IMR-90 (cell line): Measurements from ENCODE around the gene ACAP1. TPM values are rescaled to one million over a fixed set of nuclear protein-coding genes. Genes with fewer than 3 reads are reported as not detected.

Experiments used
- ATAC-seq: fragments of 200-7000 bp; cut with Tn5 transposase; 2 replicates; pipeline ENCODE4 v1.9.1; 2020; ENCODE audit warnings: low read depth, mild to moderate bottlenecking, moderate library complexity
- BruUV-seq: library from RNA; stranded (reverse); fragments of 400-500 nt; replicated peaks from 2 replicates; lab custom pipeline; 2021; lab: Mats Ljungman, UMichigan
- CTCF ChIA-PET: fragments of 300-600 bp; formaldehyde crosslinking; extraction: SDS; loops from one replicate; lab custom pipeline; 2021; ENCODE audit warnings: antibody characterized with exemption; lab: Yijun Ruan, JAX
- POLR2A ChIA-PET: fragments of 300-600 bp; sonication (Branson Sonifier 250); formaldehyde crosslinking; loops from one replicate; lab custom pipeline; 2022; ENCODE audit warnings: antibody characterized with exemption; ENCODE audit not compliant: unreplicated experiment; lab: Charles Lee
- DNase-seq: peaks from one replicate; pipeline ENCODE4 v3.0.0; 2013
- H2AFZ ChIP-seq: replicated peaks from 2 replicates; pipeline ENCODE3; 2013; ENCODE audit warnings: low read length, mild to moderate bottlenecking; ENCODE audit not compliant: poor library complexity
- H2AK5ac ChIP-seq: 2 replicates; pipeline ENCODE4 v1.6.1; 2013; ENCODE audit warnings: low read depth, low read length, inconsistent platforms
- H2AK9ac ChIP-seq: replicated peaks from 2 replicates; pipeline ENCODE3; 2013; ENCODE audit warnings: mild to moderate bottlenecking, low read depth, low read length, moderate library complexity; ENCODE audit not compliant: poor library complexity
- H2BK120ac ChIP-seq: 2 replicates; pipeline ENCODE4 v1.6.1; 2013; ENCODE audit warnings: low read depth, low read length, inconsistent platforms
- H2BK15ac ChIP-seq: 3 replicates; pipeline ENCODE4 v1.6.1; 2013; ENCODE audit warnings: low read depth, low read length, inconsistent platforms
- H2BK20ac ChIP-seq: 2 replicates; pipeline ENCODE4 v1.6.1; 2013; ENCODE audit warnings: low read depth, mild to moderate bottlenecking, inconsistent platforms, low read length, moderate library complexity
- H2BK5ac ChIP-seq: 2 replicates; pipeline ENCODE4 v1.6.1; 2013; ENCODE audit warnings: mild to moderate bottlenecking, low read depth, low read length, inconsistent platforms; ENCODE audit not compliant: poor library complexity, severe bottlenecking
- H3K14ac ChIP-seq: replicated peaks from 2 replicates; pipeline ENCODE4 v1.6.1; 2013; ENCODE audit warnings: low read depth, low read length, inconsistent platforms
- H3K18ac ChIP-seq: 2 replicates; pipeline ENCODE4 v1.6.1; 2013; ENCODE audit warnings: low read depth, low read length, control low read depth
- H3K23ac ChIP-seq: 2 replicates; pipeline ENCODE4 v1.6.1; 2013; ENCODE audit warnings: low read depth, low read length, inconsistent platforms
- H3K27ac ChIP-seq: 2 replicates; pipeline ENCODE4 v1.5.1; 2013; ENCODE audit warnings: mild to moderate bottlenecking, control low read depth, low read length; ENCODE audit not compliant: insufficient read depth
- H3K27me3 ChIP-seq: 2 replicates; pipeline ENCODE4 v1.6.1; 2013; ENCODE audit warnings: low read length; ENCODE audit not compliant: control insufficient read depth, insufficient read depth
- H3K36me3 ChIP-seq: 2 replicates; pipeline ENCODE4 v1.6.1; 2013; ENCODE audit warnings: low read length, mixed read lengths; ENCODE audit not compliant: control insufficient read depth, insufficient read depth
- H3K4ac ChIP-seq: 2 replicates; pipeline ENCODE4 v1.6.1; 2013; ENCODE audit warnings: low read depth, low read length, inconsistent platforms
- H3K4me1 ChIP-seq: 2 replicates; pipeline ENCODE4 v1.6.1; 2013; ENCODE audit warnings: low read length, mixed read lengths; ENCODE audit not compliant: control insufficient read depth, insufficient read depth
- H3K4me2 ChIP-seq: 2 replicates; pipeline ENCODE4 v1.6.1; 2013; ENCODE audit warnings: low read depth, mild to moderate bottlenecking, control low read depth, low read length, moderate library complexity
- H3K4me3 ChIP-seq: 2 replicates; pipeline ENCODE4 v1.5.1; 2013; ENCODE audit warnings: low read depth, mild to moderate bottlenecking, control low read depth, low read length, moderate library complexity; ENCODE audit not compliant: insufficient read depth
- H3K56ac ChIP-seq: 2 replicates; pipeline ENCODE4 v1.6.1; 2013; ENCODE audit warnings: low read length, inconsistent platforms; ENCODE audit not compliant: insufficient read depth; ENCODE audit errors: extremely low read depth
- H3K79me1 ChIP-seq, 2 experiments: 2 replicates each; pipeline ENCODE4 v1.6.1; 2013; ENCODE audit warnings: low read length in 2 of 2, inconsistent platforms in 1 of 2, low read depth in 1 of 2
- H3K9ac ChIP-seq: 2 replicates; pipeline ENCODE4 v1.6.1; 2013; ENCODE audit warnings: low read depth, low read length, control low read depth
- H3K9me1 ChIP-seq: 2 replicates; pipeline ENCODE4 v1.6.1; 2013; ENCODE audit warnings: low read length, inconsistent platforms; ENCODE audit not compliant: insufficient read depth
- H3K9me3 ChIP-seq: 2 replicates; pipeline ENCODE4 v1.6.1; 2013; ENCODE audit warnings: low read length; ENCODE audit not compliant: control insufficient read depth, insufficient read depth
- H4K20me1 ChIP-seq: 2 replicates; pipeline ENCODE4 v1.6.1; 2013; ENCODE audit warnings: low read length, inconsistent platforms; ENCODE audit not compliant: insufficient read depth
- H4K5ac ChIP-seq: 2 replicates; pipeline ENCODE4 v1.6.1; 2013; ENCODE audit warnings: mild to moderate bottlenecking, low read depth, low read length, control low read depth
- H4K8ac ChIP-seq, 2 experiments: 2 replicates each; pipeline ENCODE4 v1.6.1; 2013; ENCODE audit warnings: low read depth in 2 of 2, low read length in 2 of 2, control low read depth in 1 of 2, inconsistent platforms in 1 of 2
- H4K91ac ChIP-seq: 2 replicates; pipeline ENCODE4 v1.6.1; 2013; ENCODE audit warnings: low read depth, low read length, inconsistent platforms; ENCODE audit not compliant: insufficient read depth
- MAFK ChIP-seq: IDR thresholded peaks from 2 replicates; pipeline ENCODE4 v1.6.1; 2012; ENCODE audit warnings: low read depth, low read length, improper control_type of control experiment
- RCOR1 ChIP-seq: IDR thresholded peaks from 2 replicates; pipeline ENCODE4 v1.6.1; 2012; ENCODE audit warnings: mild to moderate bottlenecking, low read length, improper control_type of control experiment; ENCODE audit not compliant: insufficient replicate concordance
- SMC3 ChIP-seq: fragments of 150-350 bp; IDR thresholded peaks from 2 replicates; pipeline ENCODE4 v1.6.1; 2016; ENCODE audit warnings: low read depth, mild to moderate bottlenecking, antibody characterized with exemption, low read length, moderate library complexity
- USF2 ChIP-seq: fragments of 150-350 bp; IDR thresholded peaks from 2 replicates; pipeline ENCODE4 v1.6.1; 2017; ENCODE audit warnings: mild to moderate bottlenecking, antibody characterized with exemption, low read length, low read depth
- WGBS, 2 experiments: methylation state at CpG; one replicate each; pipeline versions ENCODE4 v1.1.5 to v1.1.7; 2013; ENCODE audit warnings: missing lambda C conversion rate in 2 of 2; ENCODE audit not compliant: insufficient read length in 1 of 2; ENCODE audit errors: extremely low coverage in 2 of 2; 5-methylcytosine and 5-hydroxymethylcytosine counted together
- dilution Hi-C: fragments of 300-500 bp; cut with HindIII; formaldehyde crosslinking; loops from one replicate; pipeline ENCODE4 v1.14.3; 2018; ENCODE audit warnings: low sequenced_read_pairs; ENCODE audit not compliant: unreplicated experiment
- in situ Hi-C: fragments of 300-500 bp; cut with MboI; formaldehyde crosslinking; loops from 3 replicates; pipeline ENCODE4 v1.14.3; 2019; ENCODE audit warnings: low sequenced_read_pairs, inconsistent platforms, mixed read lengths
- intact Hi-C: fragments of 100-400 bp; cut with micrococcal nuclease; formaldehyde crosslinking; loops from 2 replicates; pipeline ENCODE4 v1.10.0; 2022
- polyA plus RNA-seq, 3 experiments: library from polyadenylated mRNA; depleted of rRNA; stranded (reverse); fragments of >200 nt; gene quantifications; 2 replicates each; pipeline ENCODE4 v1.2.3, GENCODE V29; 2012; ENCODE audit warnings: low replicate concordance in 1 of 3
- total RNA-seq: library from RNA; depleted of rRNA; stranded (reverse); fragments of >200 nt; gene quantifications from 2 replicates; pipeline ENCODE4 v1.2.3, GENCODE V29; 2012

The ACAP1 gene
- total and polyA plus RNA-seq, 2 of the 4 experiments (the other 2 are of a cell fraction): under 0.01 to 2.1 TPM

GRCh38 chr17:7327501-7327900 is 8.8 kb upstream of the ACAP1 start:
- 92% methylated on average over 6 of the region's 17 CpGs; no CpG with 5 or more reads in 1 of the 2 experiments for WGBS, 2 experiments

More at GRCh38 chr17:7327501-7327900, 8.8 kb upstream of the ACAP1 start:
- TF ChIP-seq USF2 (no peak), RCOR1 (no peak), SMC3 (no peak), MAFK (no peak)
- no peak overlapping the region for H2AFZ ChIP-seq
- no peak overlapping the region for H2BK120ac ChIP-seq
- ChIA-PET CTCF (no interaction called here), POLR2A (no interaction called here)
- no peak overlapping the region for H3K27ac ChIP-seq
- no peak overlapping the region for H4K91ac ChIP-seq
- no peak overlapping the region for H4K5ac ChIP-seq
- no peak overlapping the region for H2BK15ac ChIP-seq
- peaks cover 10 to 29% of the 10 kb centered on the region in 2 experiments; a peak in 3 of 4 replicates for H3K79me1 ChIP-seq
- no peak overlapping the region for H3K14ac ChIP-seq
- no peak overlapping the region for H3K56ac ChIP-seq
- DNase-seq (no peak), ATAC-seq (no peak)
- H3K4me2 ChIP-seq: no peak overlapping the region
- H3K18ac ChIP-seq: no peak overlapping the region
- no peak overlapping the region for H2BK5ac ChIP-seq
- peaks cover 6% of the 10 kb centered on the region; the same call in 1 of the 2 replicates for H3K9me1 ChIP-seq
- no peak overlapping the region for H3K4ac ChIP-seq
- H4K20me1 ChIP-seq: peaks cover 7% of the 10 kb centered on the region
- no peak overlapping the region for H2BK20ac ChIP-seq
- H3K27me3 ChIP-seq: no peaks in the 10 kb centered on the region
- H2AK5ac ChIP-seq: no peak overlapping the region
- no peak overlapping the region for H4K8ac ChIP-seq
- dilution Hi-C loops (no loop called here), in situ Hi-C loops (no loop called here), intact Hi-C loops (loop anchor here (10.0 kb wide), 1 partner anchor 237 kb away; the partner anchor contains the start of gene SENP3)
- H2AK9ac ChIP-seq: no peak overlapping the region
- no peak overlapping the region for H3K23ac ChIP-seq
- H3K4me1 ChIP-seq: peaks cover 5% of the 10 kb centered on the region; the same call in 1 of the 2 replicates
- H3K36me3 ChIP-seq: peaks cover 32% of the 10 kb centered on the region
- no TSS peak for BruUV-seq
- H3K9me3 ChIP-seq: no peaks in the 10 kb centered on the region
- no peak overlapping the region for H3K4me3 ChIP-seq
- H3K9ac ChIP-seq: no peak overlapping the region
